Measurements from ENCODE around the gene NRIP1.

NRIP1 gene

DNA sequence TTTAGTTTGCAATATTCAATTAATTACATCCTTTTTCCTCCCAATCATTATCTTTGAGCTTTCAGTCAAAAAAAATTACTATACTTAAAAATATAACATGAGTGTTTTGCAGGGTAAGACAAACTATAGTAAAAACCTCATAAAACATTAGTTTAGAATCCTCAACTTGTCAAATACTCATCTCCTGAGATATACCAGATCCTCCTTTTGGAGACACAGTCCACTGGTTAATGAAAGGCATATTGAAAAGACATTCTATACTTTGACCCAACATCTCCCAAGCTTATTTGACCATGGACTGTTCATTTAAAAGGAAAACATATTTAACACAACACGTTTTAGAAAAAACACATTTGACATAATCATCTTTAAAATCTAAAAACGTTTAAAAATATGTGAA lies 52.8 kb downstream of the NRIP1 start:
- DNase-seq (ENCODE audit: low read depth) = no peak
- TF ChIP-seq, protein P1, sequence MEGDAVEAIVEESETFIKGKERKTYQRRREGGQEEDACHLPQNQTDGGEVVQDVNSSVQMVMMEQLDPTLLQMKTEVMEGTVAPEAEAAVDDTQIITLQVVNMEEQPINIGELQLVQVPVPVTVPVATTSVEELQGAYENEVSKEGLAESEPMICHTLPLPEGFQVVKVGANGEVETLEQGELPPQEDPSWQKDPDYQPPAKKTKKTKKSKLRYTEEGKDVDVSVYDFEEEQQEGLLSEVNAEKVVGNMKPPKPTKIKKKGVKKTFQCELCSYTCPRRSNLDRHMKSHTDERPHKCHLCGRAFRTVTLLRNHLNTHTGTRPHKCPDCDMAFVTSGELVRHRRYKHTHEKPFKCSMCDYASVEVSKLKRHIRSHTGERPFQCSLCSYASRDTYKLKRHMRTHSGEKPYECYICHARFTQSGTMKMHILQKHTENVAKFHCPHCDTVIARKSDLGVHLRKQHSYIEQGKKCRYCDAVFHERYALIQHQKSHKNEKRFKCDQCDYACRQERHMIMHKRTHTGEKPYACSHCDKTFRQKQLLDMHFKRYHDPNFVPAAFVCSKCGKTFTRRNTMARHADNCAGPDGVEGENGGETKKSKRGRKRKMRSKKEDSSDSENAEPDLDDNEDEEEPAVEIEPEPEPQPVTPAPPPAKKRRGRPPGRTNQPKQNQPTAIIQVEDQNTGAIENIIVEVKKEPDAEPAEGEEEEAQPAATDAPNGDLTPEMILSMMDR (IDR thresholded peaks at IDR 0.05; ENCODE audit: insufficient read depth, low read depth, low read length, missing control alignments) = no peak
- no peak overlapping the region for H3K4me3 ChIP-seq (ENCODE audit: low read depth, low read length)

DNA sequence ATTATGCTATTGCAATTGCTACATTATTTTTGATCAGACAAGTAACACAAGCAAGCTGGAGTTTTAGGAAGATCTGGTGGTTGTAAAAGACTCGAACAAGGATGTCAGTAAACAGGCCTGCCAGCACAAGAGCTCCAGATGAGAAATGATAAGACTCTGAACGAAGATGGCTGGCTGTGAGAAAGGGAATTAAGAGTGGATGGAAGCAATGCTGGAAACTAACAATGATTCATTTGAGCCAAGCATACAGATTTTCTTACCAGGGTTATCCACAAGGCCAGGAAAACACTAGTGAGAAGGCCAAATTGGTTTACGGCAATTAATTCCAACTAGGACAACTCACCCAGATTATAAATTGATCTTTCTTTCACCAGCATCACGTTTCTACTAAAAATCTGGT lies 54.2 kb downstream of the NRIP1 start:
- DNase-seq (ENCODE audit: low read depth) = no peak
- TF ChIP-seq, protein P1 (IDR thresholded peaks at IDR 0.05; ENCODE audit: insufficient read depth, low read depth, low read length, missing control alignments) = no peak

DNA sequence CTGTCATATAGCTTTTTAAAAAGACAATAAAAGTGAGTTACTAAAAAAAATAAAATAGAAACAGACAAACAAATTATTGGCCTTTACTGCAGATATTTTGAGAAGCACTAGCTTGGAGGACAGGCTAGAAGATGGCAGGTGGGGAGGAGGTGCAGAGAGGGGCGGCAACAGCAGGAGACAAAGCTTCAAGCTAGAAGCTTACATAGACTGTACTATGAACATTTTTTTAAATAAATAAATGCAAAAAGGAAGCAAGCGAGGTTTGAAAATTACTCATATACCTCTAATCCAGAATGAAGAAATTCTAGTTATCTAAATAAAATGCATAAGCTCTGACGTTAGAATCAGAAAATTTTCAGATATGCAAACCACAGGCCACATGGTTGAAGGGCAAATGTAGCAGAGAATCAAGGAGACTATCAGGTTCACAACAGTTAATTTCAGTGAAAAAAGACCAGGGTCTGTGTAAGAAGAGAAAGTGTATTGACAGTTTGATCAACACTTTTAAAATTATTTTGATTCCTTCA lies 54.9 kb downstream of the NRIP1 start:
- no peak for DNase-seq (ENCODE audit: low read depth)
- H3K4me3 ChIP-seq (ENCODE audit: low read depth, low read length) = no peak overlapping the region
- TF ChIP-seq, protein P1 (IDR thresholded peaks at IDR 0.05; ENCODE audit: insufficient read depth, low read depth, low read length, missing control alignments) = no peak

More for the DNA sequence above, 54.2 kb downstream of the NRIP1 start:
- no peak overlapping the region for H3K4me3 ChIP-seq (ENCODE audit: low read depth, low read length)

DNA sequence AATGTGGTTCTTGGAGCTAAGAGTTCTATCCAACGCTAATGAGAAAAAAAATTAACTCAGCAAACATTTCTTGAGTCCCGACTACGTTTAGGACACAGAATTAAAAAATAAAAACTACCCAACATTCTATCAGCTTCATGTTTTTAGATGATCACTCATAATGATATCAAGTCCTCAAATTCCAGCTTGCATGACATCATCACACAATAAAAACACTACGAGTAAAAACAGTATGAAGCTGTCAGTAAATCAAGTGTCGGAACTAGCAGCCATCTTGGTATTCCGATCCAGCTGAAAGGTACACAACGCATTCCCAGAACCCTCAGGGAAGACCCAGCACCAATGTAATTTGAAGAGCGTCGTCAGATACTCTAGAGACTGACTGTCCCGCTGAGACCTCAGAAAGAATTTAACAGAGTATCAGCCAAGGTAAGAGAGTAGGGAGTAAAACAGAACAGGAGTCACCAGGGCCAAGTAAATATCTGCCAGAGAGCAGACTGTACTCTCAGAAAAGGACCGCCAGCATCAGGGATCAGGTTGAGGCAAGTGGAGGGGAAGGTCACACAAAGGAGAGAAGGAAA lies 57.0 kb downstream of the NRIP1 start:
- no peak for DNase-seq (ENCODE audit: low read depth)
- no peak overlapping the region for H3K4me3 ChIP-seq (ENCODE audit: low read depth, low read length)
- TF ChIP-seq, protein P1 (IDR thresholded peaks at IDR 0.05; ENCODE audit: insufficient read depth, low read depth, low read length, missing control alignments) = no peak

DNA sequence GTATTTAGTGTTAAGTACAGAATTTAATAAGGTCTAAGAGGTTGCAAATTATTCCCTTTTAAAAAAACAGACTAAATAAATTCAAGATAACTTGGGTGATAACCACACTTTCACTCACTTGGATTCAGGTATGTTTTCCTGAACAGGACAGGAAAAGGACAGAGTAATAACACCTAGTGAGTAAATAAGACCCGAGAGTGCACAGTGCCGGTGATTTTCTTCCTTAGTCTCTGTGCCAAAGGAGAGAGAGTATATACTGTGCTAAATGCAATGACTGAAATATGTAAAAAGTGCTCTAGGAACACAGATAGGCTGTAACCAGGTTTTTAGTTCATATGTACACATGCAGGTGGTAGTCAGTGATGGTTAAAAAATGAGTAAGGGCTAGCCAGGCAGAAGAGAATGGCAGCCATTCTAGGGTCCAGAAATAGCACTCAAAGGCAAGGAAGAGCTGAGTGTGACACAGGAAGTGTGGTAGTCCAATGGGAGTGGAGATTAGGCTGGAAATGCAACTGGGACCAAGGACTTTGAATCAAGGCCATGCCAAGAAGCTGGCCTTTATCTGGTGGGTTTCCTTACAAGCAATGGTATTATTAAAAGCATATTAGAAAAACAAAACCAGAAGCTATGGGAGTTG lies 58.1 kb downstream of the NRIP1 start:
- TF ChIP-seq, protein P1 (IDR thresholded peaks at IDR 0.05; ENCODE audit: insufficient read depth, low read depth, low read length, missing control alignments) = no peak
- H3K4me3 ChIP-seq (ENCODE audit: low read depth, low read length) = no peak overlapping the region
- no peak for DNase-seq (ENCODE audit: low read depth)

DNA sequence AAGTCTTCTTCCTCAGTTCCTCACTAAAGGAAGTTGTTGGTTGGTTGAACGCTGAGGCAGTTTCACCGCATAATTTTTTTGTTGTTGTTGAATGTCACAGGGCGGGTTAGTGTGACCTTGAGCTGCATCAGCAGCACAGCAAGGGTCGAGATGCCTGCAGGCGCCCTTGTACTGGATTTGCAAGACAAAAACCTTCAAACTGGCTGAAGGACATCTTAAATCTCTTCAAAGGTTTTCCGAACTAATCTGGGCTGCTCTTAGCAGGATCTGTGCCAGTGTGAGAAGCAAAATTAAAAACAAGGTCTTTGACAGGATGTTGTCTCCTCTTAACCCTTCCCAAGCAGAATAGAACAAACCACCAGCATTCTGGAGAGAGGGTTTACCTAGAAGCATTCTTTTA lies 59.4 kb downstream of the NRIP1 start:
- no peak overlapping the region for H3K4me3 ChIP-seq (ENCODE audit: low read depth, low read length)
- TF ChIP-seq, protein P1 (IDR thresholded peaks at IDR 0.05; ENCODE audit: insufficient read depth, low read depth, low read length, missing control alignments) = no peak
- no peak for DNase-seq (ENCODE audit: low read depth)
